OCI-M2 (cell line): ENCODE results near the gene PLAGL2.
"Not testable (repeated sequence)": the region's sequence is repeated elsewhere in the genome, so short reads cannot be mapped to it uniquely, and the experiment has no call there.

Experiments used
- DNase-seq: peaks from one replicate; lab custom pipeline; 2025; ENCODE audit not compliant: unreplicated experiment; lab: John Stamatoyannopoulos, UW

Gene PLAGL2

GRCh38 chr20:32184961-32185603 lies 22.5 kb downstream of the PLAGL2 start:
- no peak for DNase-seq

GRCh38 chr20:32183947-32184635 lies 23.5 kb downstream of the PLAGL2 start:
- no peak for DNase-seq

DNA sequence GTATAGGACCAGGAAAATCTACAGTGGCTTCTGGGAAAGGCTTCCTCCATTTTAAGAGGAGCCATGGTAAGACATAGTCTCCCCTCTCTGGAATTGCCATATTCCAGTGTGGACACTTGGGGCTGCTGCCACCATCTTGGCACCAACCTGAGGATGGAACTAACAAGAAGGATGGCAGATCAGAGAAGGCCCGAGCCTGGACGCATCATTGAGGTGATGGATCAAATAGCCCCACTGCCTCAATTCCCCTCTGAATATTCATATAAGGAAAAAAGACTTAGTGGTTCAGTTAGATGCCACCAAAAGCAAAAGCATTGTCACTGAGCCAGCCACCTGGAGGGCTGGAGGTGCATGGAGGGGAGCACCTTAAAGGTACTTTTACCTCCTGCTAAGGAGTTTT lies 25.9 kb downstream of the PLAGL2 start:
- no peak for DNase-seq

GRCh38 chr20:32179934-32180333 lies 27.6 kb downstream of the PLAGL2 start:
- no peak for DNase-seq

DNA sequence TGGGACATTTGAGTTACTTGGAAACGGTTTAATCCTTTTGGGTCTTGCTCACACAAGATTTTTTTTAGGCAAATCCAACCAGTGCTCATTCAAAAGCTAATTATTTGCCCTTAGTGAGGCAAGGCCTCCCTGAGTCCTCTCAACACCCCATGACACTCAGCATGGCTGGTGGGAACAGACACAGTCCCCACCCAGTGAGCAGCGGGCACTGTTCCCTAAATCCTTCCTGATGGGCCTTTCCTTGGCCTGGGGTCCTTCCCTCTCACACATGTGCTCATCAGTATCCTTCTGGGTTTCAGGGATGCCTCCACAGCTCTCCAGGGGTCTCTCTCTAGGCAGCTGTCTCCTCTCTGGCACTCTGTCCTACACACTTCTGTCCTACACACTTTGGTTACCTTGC lies 28.0 kb downstream of the PLAGL2 start:
- no peak for DNase-seq

GRCh38 chr20:32177696-32178095 lies 29.8 kb downstream of the PLAGL2 start:
- DNase-seq: not testable (repeated sequence)

DNA sequence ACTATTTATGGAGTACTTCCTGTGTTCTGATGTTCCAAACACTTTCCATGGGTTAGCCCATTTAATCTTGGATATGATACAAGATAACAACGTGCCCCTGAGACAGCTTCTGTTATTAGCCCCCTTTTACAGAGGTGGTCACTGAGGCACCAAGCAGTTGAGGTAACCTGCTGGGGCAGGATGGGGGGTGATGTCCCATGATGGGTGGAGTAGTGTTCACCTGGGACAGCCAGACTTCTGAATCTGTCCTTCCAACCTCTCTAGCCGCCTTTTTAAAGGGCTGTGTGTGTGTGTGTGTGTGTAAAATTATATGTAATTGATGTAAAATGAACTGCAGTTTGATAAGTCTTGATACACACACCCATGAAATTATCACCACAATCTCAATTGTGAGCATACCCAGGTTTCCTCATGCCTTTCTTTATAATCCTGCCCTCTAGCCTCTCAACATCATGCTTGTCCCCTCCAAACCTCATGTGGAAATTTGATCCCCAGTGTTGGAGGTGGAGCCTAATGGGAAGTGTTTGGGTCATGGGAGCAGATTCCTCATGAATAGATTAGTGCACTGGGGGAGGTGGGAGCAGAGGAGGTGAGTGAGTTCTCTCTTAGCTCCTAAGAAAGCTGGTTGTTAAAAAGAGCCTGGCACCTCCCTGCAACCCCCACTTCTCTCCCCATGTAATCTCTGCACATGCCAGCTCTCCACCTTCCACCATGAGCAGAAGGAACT lies 39.2 kb downstream of the PLAGL2 start:
- no peak for DNase-seq

GRCh38 chr20:32167552-32167951 lies 40.0 kb downstream of the PLAGL2 start:
- DNase-seq: no peak

GRCh38 chr20:32165836-32166545 lies 41.6 kb downstream of the PLAGL2 start:
- DNase-seq: no peak

DNA sequence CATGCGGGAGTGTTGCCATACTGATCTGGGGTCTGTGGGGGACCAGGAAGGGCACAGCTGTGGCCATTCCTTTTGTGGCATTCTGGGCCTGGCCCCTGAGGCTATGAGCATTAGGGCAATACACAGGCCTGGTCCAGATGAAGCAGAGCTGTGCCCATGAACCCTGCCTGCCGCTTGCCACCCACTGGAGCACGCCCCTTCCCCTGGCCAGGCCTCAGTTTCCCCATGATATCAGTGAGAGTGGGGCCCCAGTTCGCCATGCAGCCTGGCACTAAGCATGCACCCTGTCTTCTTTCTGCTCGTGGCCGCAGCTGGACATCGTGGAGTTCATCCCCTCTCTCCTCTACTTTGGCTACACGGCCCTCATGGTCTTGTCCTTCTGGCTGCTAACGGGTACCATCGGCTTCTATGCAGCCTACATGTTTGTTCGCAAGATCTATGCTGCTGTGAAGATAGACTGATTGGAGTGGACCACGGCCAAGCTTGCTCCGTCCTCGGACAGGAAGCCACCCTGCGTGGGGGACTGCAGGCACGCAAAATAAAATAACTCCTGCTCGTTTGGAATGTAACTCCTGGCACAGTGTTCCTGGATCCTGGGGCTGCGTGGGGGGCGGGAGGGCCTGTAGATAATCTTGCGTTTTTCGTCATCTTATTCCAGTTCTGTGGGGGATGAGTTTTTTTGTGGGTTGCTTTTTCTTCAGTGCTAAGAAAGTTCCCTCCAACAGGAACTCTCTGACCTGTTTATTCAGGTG lies 42.4 kb downstream of the PLAGL2 start:
- no peak for DNase-seq

DNA sequence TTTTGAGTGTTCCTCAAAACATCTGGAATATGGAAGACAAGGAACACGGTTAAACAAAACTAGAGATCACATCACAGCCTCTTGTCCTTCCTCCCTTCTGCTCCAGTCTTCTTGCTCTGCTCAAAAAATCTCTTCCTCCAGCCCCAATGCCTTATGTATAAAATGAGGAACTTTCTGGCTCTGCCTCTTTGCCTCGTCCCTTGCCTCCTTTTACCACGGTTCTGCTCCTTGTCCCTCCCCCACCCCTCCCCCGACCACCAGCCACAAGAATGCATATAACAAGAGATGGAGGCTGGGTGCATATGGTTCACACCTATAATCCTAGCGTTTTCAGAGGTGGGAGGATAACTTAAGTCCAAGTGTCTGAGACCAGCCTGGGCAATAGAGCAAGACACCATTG lies 43.6 kb downstream of the PLAGL2 start:
- DNase-seq: no peak

GRCh38 chr20:32162351-32162750 lies 45.2 kb downstream of the PLAGL2 start:
- DNase-seq: no peak

DNA sequence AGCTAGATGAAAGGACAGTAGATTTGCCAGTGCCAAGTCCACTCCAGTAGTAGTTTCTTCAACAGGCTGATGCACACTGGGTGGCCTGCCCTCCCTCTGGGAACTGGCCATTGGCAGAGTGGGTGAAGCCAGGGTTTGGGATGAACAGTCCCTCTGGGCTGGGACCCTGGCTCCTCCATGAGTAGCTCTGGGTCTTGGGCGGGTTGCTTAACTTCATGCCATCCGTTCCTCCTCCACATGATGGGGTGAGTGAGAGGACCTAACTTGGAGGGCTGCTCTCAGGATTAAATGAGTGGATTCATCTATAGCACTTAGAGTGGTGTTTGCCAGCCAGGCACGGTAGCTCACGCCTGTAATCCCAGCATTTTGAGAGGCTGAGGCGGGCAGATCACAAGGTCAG lies 47.2 kb downstream of the PLAGL2 start:
- no peak for DNase-seq

DNA sequence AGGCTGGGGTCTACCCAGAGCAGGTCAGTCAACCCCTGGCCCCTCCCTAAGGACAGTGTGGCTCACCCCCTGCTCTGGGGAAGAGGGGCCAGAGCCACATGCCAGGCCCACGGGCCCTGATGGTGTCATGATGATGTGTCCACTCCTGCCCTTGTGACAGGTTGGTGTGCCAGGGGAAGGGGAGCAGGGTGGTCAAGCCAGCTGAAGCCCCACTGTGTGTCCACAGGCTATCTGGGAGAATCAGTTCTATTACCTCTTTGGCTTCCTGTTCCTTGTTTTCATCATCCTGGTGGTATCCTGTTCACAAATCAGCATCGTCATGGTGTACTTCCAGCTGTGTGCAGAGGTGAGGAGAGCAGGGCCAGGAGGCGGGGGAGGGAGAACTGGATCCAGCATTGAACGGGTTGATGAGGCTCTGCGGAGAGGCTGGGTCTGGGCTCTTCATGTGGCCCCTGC lies 47.7 kb downstream of the PLAGL2 start:
- DNase-seq: no peak

GRCh38 chr20:32158943-32159660 lies 48.4 kb downstream of the PLAGL2 start:
- no peak for DNase-seq

- DNase-seq: no peak
Measured at GRCh38 chr20:32158351-32158750, 49.2 kb downstream of the PLAGL2 start.

DNA sequence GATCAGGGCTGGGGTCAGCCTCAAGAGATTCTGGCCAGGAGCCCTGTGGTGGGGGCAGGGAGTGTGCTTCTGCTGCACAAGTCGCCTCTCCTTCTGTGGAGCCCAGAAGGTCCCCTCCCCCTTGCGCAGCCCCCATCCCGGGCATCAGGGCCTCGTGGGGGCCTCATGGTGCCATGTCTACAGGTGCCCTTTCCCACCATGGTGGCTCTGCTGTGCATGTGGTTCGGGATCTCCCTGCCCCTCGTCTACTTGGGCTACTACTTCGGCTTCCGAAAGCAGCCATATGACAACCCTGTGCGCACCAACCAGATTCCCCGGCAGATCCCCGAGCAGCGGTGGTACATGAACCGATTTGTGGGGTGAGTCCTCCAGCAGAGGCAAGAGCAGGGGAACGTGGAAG lies 49.9 kb downstream of the PLAGL2 start:
- DNase-seq: no peak

DNA sequence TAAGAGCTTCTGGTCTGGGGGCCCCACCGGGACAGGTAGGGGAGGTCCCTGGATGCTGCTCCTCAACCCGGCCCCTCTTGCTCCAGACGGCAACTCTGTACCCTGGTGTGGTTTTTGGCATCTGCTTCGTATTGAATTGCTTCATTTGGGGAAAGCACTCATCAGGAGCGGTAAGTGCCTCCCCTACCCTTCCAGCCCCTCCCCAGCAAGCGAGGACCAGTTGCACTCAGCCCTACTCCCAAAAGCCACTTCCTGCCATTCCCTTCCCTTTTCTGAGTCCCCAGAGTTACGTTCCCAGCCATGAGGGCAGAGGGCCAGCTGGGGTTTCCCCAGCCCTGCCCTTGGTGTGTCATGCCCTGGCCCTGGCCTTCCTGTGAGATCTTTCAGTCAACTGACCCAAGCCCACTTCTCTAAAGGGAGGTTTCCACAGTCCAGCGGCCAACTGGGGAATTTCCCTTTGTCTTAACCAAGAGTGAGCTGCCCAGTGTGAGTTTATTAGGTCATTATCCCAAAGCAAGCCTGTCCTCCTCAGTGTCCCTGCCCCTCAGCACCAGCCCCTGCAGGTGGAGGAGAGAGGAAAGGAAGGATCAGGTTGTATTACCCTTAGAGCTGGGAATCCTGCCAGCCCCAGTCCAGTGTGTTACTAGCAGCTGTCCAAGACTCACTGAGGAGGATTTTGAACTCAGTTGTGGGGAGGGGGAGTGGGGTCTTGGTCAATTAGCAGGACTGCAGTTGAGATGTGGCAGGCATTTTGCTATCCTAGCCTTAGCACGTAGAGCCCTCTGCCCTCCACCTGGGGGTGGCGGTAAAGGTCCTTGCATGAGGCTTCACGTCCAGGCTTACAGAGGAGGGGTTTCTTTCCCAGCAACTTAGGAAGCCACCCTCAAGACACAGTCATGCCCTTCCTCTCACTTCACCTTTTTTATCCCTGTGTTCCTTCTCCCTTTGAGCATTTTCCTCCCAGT lies 52.2 kb downstream of the PLAGL2 start:
- no peak for DNase-seq

- DNase-seq: no peak
Measured at GRCh38 chr20:32153771-32154170, 53.8 kb downstream of the PLAGL2 start.
